Epithelial cell of esophagus (primary cell): ENCODE measurements around the gene IFT81.

Experiments
- DNase-seq: peaks from one replicate; pipeline ENCODE4 v3.0.0; 2010; ENCODE audit warnings: low read depth
- H3K4me3 ChIP-seq: 2 replicates; pipeline ENCODE4 v1.5.1; 2011; ENCODE audit warnings: mild to moderate bottlenecking, low read length, control low read depth
- TF ChIP-seq, protein P1 (sequence below): IDR thresholded peaks from 2 replicates; pipeline ENCODE4 v1.5.1; 2011; ENCODE audit warnings: low read depth, mild to moderate bottlenecking, low read length, control low read depth, inconsistent platforms; ENCODE audit not compliant: insufficient read depth; ENCODE audit errors: missing control alignments

The IFT81 gene

DNA sequence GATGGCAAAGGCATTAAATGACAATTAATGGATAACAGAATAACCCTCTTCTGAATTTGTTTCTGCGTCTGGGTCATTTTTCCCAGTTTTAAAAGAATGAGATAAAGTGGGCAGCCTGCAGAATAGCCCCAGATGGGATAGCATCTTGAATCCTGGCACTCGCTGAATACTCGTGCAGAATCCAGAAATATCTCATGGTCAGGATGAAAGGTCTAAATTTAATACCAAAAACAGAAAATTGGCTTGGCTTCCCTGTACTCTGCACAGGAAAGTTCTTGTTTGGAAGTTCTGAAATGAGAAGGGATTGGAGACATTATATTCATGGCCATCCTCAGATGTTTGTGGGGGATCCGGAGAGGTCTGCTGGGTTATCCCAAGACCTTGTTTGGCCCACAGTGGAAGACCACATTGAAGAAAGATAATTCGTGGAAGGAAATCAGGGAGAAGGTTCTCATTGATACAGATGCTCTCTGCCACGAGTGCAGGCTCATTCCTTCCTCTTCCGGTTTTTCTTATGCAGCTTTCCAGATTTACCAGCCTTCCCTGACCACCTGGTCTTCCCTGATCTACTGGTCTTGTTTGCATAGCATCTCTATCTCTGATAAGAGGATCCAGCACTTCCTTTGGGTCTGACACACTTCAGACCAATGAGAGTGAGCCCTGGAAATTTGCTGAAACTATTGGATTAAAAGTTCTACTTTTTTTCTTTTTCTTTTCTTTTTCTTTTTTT lies 6.0 kb upstream of the IFT81 start:
- DNase-seq: peak; percentile 16

DNA sequence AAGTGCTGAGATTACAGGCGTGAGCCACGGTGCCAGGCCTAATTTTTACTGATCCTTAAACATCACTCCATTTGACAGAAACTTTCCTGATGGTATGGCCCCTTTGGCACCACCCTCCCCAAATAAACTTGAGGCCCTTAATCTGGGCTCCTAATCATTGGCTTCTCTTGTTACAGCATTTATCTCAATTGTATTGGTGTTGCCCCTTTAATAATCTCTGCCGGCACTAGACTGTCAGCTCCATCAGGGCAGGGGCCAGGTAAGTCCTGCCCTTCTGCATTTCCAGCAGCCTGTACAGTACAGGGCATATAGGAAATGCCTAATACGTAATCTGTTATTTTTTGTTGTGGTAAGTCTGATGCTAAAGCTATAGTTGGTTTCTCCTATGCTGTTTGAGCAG lies 1.2 kb upstream of the IFT81 start:
- no peak for DNase-seq
- H3K4me3 ChIP-seq: no peak overlapping the region
- TF ChIP-seq, protein P1, sequence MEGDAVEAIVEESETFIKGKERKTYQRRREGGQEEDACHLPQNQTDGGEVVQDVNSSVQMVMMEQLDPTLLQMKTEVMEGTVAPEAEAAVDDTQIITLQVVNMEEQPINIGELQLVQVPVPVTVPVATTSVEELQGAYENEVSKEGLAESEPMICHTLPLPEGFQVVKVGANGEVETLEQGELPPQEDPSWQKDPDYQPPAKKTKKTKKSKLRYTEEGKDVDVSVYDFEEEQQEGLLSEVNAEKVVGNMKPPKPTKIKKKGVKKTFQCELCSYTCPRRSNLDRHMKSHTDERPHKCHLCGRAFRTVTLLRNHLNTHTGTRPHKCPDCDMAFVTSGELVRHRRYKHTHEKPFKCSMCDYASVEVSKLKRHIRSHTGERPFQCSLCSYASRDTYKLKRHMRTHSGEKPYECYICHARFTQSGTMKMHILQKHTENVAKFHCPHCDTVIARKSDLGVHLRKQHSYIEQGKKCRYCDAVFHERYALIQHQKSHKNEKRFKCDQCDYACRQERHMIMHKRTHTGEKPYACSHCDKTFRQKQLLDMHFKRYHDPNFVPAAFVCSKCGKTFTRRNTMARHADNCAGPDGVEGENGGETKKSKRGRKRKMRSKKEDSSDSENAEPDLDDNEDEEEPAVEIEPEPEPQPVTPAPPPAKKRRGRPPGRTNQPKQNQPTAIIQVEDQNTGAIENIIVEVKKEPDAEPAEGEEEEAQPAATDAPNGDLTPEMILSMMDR: no peak

More for the DNA sequence above, 6.0 kb upstream of the IFT81 start:
- TF ChIP-seq, protein P1: no peak
- H3K4me3 ChIP-seq: no peak overlapping the region

DNA sequence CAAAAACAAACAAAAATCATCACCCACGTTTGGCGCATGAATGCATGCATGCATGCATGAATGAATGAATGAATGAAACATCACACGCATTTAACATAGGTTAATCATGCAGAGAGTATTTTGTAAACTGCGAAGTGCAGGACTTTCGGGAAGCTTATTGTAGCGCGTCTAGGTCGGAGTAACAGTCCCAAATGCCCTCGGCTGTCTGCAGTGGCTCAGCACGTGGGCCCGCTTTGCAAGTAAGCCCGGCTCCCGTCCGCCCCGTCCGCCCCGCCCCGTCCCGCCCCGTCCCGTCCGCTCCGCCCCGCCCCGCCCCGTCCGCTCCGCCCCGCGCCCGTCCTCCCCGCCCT lies 263 bp upstream of the IFT81 start:
- no peak for DNase-seq
- no peak overlapping the region for H3K4me3 ChIP-seq
- TF ChIP-seq, protein P1: no peak

DNA sequence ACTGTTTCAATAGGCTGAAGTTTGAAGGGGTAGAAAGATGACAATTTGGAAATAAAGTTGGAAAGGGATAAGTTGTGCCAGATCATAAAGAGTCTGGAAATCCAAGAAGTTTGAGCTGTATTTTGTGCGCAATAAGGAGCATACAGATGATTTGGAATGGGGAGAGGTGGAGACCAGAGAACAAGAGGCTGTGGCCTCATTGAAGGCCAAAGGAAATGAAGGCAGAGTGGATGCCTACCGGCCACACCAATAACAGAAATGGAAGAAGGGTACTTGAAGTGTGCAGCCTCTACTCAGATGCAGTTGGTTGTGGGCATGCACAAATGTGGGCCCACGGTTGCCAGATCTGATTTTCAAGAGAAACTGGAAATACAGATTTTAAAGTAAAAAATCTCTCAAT lies 2.4 kb downstream of the IFT81 start:
- TF ChIP-seq, protein P1: no peak
- DNase-seq: no peak
- H3K4me3 ChIP-seq: no peak overlapping the region

DNA sequence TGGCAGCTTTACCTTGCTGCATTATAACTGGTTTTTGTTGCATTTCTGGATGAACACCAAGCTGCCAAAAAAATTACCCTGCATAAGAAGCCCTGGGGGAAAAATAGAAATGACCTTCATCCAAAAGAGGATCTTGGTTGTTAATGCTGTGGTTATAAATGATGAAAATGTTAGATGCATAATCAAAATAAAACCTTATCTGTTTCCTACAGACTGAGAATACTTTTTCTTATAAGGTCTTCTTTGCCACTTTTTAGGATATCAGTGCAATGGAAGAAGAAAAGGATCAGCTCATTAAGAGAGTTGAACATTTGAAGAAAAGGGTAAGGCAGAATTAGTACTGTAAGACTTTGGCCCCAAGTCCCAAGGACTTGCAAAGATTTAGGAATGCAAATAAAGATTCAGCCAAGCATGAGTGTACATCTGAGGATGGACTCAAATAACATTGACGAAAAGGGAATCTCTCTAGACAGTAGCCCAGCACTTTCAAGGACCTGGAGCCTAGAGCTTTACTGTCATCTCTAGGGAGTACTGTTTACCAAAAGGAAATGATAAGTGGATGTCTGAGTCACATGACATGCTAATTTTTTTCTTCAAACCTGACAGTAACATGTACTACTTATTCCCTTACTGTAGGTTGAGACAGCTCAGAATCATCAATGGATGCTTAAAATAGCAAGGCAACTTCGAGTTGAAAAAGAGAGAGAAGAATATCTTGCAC lies 10.7 kb downstream of the IFT81 start:
- no peak overlapping the region for H3K4me3 ChIP-seq
- TF ChIP-seq, protein P1: no peak
- DNase-seq: peak; percentile 32

DNA sequence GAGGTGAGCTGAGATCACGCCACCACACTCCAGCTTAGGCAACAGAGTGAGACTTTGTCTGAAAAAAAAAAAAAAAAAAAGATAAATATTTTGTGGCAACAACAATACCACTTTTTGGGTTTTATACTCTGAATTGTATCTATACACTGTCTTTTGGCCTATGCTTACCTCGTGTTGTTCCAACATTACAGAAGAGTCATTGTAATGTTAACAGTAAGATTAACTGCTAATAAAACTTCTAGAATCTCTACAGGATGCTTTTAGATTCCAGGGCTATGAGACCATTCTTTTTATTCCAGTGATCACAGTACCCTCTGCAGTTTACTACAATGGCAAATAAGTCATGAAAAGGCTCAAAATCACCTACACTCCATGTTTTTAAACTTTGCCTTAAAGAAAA lies 11.6 kb downstream of the IFT81 start:
- TF ChIP-seq, protein P1: no peak
- no peak overlapping the region for H3K4me3 ChIP-seq
- no peak for DNase-seq
